ENCODE results near the gene SLC6A7.

DNA sequence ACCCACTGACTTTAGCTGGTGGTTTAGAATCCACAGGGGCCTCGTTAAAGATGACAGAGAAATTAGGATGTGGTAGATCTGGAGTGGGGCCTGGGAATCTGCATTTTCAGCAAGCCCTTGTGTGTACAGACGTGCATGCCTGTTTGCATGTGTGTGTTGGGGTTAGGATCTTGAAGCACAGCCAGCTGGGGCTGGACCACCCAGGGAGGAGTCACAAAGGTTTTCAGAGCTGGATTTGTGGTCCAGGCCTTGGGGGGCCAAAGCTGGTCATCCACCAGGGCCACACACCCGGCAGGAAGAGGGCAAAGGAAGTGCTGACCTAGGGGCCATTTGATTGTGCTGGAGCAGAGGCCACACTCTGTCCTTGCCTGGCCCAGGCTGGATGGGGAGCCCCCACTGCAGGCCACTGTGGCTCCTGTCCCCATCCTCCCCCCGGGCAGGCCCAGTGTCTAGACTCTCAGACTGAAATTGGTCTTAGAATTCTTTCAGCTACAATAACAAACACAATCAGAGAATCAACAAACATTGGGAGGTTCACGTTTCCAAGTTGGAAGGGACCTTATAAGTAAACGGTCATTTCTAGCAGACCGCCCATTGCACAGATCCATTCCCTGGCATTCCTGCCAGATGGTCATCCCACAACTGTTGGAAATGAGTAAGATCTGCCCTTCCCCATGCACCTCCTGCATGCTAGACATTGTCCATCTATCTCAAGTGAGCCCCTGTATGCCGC, 13.0 kb upstream of the SLC6A7 start:
- TF ChIP-seq, protein P1, sequence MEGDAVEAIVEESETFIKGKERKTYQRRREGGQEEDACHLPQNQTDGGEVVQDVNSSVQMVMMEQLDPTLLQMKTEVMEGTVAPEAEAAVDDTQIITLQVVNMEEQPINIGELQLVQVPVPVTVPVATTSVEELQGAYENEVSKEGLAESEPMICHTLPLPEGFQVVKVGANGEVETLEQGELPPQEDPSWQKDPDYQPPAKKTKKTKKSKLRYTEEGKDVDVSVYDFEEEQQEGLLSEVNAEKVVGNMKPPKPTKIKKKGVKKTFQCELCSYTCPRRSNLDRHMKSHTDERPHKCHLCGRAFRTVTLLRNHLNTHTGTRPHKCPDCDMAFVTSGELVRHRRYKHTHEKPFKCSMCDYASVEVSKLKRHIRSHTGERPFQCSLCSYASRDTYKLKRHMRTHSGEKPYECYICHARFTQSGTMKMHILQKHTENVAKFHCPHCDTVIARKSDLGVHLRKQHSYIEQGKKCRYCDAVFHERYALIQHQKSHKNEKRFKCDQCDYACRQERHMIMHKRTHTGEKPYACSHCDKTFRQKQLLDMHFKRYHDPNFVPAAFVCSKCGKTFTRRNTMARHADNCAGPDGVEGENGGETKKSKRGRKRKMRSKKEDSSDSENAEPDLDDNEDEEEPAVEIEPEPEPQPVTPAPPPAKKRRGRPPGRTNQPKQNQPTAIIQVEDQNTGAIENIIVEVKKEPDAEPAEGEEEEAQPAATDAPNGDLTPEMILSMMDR (conservative IDR thresholded peaks at IDR 0.05), result no peak
- no peak for TF ChIP-seq EZH2 (IDR thresholded peaks at IDR 0.05; ENCODE audit: low read depth)

Data from PC-9 (cell line).